ENCODE measurements around the gene DDX51. TPM values are rescaled to one million over a fixed set of nuclear protein-coding genes. Genes with fewer than 3 reads are reported as not detected.
"Not testable (repeated sequence)": the region's sequence is repeated elsewhere in the genome, so short reads cannot be mapped to it uniquely, and the experiment has no call there.

Gene DDX51
- total RNA-seq, 1 experiment from 2014 or later, result 13.2 TPM

DNA sequence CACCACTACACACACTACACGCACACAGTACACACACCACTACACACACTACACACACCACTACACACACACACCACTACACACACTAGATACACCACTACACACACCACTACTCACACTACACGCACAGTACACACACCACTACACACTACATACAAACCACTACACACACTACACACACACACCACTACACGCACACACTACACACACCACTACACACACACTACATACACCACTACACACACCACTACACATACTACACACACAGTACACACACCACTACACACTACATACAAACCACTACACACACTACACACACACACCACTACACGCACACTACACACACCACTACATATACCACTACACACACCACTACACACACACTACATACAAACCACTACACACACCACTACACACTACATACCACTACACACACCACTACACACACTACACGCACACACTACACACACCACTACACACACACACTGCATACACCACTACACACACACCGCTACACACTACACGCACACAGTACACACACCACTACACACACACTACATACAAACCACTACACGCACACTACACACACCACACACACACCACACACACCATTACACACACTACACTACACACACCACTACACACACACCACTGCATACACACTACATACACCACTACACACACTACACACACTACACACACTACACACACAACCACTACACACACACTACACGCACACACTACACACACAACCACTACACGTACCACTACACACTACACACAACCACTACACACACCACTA is 11.9 kb upstream of the DDX51 start:
- no peak for DNase-seq (ENCODE audit: extremely low read depth, low read depth)

DNA sequence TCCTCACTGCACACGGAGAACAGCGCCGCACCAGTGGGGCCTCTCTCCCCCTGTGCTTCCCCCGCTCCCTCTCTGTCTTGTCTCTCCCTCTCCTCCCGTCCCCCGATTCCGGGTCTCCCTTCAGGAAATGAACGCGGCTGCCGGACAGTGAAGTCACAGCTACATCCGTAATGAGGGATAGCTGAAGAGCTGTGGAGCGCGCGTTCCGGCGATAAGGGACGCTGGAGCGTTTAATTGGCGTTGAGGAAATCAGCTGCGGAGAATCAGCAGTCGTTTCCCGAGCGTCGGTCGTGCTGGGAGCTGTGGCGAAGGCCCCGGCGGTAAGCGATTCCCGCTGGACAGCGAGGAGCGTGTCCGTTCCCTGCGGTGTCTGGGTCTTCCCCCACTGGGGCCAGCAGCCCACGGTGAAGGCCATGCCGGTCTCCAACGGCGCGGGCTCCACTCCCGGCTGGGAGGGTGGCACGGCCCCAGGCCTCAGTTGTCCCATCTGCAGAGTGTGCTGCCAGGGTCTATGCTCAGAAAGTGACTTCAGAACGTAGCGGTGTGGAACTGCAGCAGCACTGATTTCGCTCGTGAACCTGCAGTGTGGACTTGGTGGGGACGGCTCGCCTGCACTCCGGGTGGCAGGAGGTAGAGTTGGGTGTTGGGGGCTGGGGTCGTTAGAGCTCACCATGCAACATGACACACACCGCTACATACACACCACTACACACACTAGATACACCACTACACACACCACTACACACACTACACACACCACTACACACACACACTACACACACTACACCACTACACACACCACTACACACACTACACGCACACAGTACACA is 11.0 kb upstream of the DDX51 start:
- no peak for DNase-seq (ENCODE audit: extremely low read depth, low read depth)

DNA sequence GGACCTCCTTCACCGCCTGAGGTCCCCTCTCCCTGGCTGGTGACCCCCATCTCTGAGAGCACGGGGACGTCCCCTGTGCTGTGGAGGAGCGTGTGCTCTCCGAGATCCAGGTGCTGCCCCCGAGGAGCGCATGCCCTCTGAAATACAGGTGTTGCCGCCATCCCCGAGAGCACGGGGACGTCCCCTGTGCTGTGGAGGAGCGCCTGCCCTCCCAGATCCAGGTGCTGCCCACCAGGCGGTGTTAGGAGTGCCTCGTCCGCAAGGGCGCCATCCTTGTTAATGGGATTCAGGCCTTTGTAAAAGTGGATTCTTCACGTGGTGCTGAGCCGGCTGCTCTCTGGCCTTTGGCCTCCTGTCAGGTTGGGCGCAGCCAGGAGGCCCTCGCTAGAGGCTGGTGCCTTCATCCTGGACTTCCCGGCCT is 10.2 kb upstream of the DDX51 start:
- DNase-seq (ENCODE audit: extremely low read depth, low read depth), result no peak

DNA sequence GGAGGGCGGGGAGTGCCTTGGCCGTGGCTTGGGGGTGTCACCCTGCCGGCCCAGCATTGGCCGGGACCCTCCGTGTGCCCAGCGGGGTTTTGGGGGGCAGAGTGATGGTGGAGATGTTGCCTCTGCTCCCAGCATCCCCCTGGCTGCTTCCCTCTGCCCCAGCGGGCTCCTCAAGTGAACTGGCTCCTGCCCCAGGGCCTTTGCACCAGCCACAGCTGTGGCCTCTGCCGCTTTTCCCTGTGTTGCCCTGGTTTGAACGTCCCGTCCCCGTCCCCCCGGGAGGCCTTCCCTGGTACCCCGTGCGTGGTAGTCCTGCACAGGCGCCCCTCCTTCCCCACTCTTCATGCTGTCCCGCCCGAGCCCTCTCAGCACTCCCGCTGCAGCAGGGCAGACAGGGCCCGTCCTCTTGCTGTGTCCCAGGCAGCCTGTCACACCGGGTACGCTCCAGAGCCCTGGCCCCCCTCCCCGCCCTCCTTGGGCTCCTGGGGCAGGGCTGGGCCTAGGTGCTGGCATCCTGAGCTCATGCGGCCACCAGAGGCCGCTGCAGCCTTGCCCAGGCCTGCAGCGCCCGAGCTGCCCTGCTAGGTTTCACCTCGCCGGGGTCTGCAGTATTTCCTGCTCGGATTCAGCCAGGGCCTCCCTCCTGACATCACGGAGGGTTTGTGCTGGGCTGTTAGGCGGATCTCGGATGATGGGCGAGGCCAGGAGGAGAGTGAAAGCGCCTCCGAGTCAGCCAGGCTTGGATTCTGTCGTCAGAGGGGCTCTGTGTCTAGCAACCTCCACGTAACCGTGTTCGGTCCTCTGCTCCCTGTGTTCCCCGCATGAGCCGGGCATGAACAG is 9.6 kb upstream of the DDX51 start:
- DNase-seq (ENCODE audit: extremely low read depth, low read depth), result peak; percentile 67

DNA sequence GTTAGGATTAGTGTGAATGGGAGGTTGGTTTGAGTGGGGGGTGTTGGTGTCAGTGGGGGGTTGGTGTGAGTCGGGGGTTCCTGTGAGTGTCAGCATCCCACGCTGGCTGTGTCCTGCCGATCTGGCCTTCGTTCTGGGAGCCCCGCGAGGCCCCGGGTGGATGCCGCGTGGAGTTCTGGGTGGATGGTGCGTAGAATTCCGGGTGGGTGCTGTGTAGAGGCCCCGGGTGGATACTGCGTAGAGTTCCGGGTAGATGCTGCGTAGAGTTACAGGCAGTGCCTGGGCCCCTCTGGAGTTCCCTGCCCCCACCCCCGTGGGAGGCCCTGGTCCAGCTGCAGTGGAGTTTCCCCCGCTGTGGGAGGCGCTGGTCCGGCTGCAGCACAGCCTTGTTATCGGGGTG is 8.8 kb upstream of the DDX51 start:
- DNase-seq (ENCODE audit: extremely low read depth, low read depth), result no peak

DNA sequence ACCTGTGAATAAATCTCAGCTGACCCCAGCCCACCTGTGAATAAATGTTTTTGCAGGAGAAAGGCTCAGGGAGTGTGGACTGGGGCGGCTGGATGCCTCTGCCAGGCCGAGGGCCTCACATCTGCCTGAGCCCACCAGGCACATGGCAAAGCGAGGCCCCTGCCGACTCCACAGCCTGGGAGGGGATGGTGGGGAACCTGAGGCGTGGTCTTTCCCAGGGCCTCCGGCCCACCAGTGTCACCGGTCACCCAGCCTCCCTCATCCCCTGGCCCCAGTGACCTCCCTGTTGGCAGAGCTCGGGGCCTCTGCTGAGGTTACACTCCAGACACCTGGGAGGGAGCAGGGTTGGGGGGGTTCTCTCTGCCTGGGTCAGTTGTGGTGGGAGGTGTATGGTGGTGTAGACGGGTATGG is 8.3 kb upstream of the DDX51 start:
- no peak for DNase-seq (ENCODE audit: extremely low read depth, low read depth)

DNA sequence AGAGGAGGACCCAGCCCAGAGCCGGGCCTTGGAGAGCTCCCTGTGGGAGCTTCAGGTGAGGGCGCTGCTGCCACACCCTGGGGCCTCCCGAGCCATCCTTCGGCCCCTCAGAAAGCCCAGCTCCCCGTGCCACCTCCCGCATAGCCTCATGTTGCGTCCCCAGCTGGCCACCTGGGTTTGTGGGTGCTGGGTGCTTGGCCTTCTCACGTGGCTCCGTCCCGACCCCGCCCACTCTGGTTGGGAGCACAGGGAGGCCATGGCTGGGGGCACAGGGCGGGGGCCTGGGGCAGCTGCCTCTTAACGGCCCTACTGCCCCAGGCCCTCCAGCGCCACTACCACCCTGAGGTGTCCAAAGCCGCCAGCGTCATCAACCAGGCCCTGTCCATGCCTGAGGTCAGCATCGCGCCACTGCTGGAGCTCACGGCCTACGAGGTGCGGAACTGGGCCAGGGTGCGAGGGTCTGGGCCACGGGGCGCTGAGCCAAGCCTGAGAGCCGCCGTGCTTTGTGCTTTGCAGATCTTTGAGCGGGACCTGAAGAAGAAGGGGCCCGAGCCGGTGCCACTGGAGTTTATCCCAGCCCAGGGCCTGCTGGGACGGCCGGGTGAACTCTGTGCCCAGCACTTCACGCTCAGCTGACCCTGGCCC is 7.8 kb upstream of the DDX51 start:
- DNase-seq (ENCODE audit: extremely low read depth, low read depth), result no peak

DNA sequence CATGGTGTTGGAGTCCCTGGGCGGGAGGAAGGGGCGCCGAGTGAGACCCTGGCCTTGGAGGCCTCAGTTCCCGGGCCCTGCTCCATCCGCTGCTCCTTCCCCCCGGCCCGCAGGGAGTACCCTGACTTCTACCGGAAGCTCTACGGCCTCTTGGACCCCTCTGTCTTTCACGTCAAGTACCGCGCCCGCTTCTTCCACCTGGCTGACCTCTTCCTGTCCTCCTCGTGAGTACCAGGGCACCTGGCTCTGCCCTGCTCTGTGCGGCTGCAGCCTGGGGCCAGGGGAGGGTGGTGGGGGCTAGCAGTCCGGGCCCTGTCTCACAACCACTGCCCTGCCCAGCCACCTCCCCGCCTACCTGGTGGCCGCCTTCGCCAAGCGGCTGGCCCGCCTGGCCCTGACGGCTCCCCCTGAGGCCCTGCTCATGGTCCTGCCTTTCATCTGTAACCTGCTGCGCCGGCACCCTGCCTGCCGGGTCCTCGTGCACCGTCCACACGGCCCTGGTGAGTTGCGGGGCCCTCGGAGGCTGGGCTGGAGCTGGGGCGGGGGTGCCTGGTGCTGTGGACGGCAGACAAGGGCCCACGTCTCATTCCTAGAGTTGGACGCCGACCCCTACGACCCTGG is 7.1 kb upstream of the DDX51 start:
- no peak for DNase-seq (ENCODE audit: extremely low read depth, low read depth)

DNA sequence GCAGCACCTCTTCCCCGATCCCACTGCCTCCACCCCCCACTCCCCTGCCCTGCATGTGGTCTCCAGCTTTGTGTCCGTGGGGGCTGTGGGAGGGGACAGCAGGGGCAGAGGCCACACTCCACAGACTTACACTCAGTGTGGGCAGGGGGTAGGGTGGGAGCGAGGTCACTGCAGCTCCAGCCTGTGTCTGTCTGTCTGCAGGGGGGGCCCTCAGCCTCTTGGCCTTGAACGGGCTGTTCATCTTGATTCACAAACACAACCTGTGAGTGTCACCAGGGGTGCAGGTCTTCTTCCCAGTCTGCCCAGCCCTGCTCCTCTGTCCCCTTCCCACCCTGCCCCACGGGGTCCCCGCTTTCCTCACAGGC is 6.6 kb upstream of the DDX51 start:
- DNase-seq (ENCODE audit: extremely low read depth, low read depth), result no peak

DNA sequence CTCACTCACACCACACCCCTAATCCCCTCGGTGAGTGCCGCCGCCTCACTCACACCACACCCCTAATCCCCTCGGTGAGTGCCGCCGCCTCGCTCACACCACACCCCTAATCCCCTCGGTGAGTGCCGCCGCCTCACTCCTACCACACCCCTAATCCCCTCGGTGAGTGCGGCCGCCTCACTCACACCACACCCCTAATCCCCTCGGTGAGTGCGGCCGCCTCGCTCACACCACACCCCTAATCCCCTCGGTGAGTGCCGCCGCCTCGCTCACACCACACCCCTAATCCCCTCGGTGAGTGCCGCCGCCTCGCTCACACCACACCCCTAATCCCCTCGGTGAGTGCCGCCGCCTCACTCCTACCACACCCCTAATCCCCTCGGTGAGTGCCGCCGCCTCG is 5.4 kb upstream of the DDX51 start:
- DNase-seq (ENCODE audit: extremely low read depth, low read depth), result not testable (repeated sequence)

DNA sequence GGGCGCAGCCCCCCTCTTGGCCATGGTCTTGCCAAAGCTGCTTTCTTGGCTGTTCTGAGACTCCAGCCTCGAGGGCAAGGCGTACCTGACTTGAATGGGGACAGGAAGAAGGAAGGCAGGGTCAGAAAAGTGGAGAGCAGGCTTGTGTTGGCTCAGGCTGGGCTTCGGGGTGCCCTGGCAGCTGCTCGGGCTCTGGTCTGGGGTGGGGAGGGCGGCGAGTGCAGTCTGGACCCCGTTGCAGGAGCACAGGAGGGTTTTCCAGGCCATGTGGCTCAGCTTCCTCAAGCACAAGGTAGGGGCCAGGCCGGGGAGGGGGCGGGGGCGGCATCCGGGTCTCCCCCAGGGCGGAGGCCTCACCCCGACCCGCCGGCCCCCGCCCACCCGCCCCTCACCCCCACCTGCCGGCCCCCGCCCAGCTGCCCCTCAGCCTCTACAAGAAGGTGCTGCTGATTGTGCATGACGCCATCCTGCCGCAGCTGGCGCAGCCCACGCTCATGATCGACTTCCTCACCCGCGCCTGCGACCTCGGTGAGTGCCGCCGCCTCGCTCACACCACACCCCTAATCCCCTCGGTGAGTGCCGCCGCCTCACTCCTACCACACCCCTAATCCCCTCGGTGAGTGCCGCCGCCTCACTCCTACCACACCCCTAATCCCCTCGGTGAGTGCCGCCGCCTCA is 4.4 kb upstream of the DDX51 start:
- no peak for DNase-seq (ENCODE audit: extremely low read depth, low read depth)

DNA sequence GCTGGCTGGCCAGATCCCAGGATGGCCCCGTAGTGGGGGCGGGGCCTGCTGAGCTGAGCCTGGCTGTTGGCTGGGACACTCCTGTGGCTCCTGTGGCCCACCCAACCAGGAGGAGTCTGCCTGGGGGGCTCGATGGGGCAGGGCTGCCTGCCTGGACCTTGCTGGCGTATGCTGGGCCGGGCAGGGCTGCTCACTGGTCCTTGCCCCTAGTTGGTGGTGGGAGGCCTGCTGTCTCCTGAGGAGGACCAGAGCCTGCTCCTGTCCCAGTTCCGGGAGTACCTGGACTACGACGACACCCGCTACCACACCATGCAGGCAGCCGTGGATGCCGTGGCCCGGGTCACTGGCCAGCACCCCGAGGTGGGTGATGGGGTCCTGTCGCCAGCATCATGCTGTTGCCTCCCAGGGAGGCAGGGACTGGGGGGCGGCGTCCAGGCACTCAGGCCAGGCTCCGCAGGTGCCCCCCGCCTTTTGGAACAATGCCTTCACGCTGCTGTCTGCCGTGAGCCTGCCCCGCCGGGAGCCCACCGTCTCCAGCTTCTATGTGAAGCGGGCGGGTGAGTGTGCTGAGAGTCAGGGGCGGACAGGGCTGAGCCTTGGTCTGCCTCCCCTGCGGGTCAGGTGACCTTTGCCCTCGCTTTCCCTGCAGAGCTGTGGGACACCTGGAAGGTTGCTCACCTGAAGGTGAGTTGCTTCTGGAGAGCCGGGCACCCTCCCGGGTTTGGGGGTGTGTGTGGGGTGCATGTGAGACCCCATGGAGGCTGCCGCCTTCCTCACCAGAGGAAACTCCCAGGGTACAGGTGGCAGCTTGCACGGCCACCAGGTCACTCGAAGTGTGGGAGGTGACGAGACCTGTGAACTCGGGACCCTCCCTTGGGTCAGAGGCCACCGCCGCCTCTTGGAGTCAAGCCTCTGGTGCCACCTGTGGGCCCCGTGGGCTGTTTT is 3.6 kb upstream of the DDX51 start:
- DNase-seq (ENCODE audit: extremely low read depth, low read depth), result no peak

DNA sequence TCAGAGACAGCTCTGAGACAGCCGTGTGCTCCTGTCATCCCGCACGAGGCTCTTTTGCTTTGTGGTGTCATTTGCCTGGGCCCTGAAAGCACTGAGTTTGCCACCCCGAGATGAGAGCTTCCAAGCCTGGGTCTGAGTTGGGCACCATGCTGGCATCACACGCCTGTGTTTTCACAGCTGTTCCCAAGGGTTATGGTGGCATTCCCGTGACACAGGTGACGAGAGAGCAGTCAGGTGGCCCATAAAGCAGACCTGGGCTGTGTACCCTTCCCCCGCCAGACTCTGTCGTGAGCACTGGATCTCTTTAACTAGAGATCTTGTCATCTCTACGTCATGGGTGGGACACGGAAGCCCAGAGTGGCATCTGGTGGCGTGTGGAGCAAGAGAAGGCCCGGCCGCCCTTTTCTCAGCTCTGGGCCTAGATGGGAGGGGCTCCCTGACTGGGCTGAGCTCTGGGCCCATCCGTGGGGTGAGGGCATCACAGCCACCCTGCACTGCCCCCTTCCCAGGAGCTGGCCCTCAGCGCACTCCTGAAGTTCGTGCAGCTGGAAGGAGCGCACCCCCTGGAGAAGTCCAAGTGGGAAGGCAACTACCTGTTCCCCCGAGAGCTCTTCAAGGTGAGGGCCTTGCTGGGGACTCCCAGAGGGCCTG is 2.8 kb upstream of the DDX51 start:
- DNase-seq (ENCODE audit: extremely low read depth, low read depth), result no peak

DNA sequence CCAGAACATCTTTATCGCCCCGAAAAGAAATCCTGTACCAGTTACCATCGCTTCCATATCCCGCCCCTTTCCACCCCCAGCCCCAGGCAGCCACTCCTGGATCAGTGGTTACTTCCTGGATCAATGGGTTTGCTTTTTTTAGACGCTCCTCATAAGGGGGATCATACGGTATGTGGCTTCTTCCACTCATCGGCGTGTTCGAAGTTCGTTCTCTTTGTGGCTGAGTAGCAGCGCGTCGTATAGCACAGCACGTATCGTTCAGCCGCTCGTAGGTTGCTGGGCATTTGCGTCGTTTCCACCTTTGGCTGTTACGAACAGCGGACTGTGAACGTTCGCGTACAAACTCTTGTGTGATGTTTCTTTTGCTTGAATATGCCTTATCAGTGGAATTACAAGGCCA is 2.0 kb upstream of the DDX51 start:
- DNase-seq (ENCODE audit: extremely low read depth, low read depth), result no peak

DNA sequence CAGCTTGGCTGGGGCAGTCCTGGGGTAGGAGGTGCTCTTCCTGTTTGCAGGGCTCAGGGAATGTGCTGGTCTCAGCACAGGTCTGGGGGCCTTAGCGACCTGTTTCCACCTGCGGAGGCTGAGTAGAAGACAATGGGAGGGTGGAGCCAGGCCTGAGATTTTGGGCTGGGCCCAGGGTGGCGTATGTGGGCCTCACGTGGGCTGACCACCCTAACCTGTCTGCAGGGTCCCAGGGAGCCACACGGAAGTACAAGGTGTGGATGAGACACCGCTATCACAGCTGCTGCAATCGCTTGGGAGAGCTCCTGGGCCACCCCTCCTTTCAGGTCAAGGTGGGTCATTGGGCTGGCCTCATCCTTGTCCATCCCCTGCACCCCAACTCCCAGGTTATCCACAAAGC is 1.2 kb upstream of the DDX51 start:
- no peak for DNase-seq (ENCODE audit: extremely low read depth, low read depth)

DNA sequence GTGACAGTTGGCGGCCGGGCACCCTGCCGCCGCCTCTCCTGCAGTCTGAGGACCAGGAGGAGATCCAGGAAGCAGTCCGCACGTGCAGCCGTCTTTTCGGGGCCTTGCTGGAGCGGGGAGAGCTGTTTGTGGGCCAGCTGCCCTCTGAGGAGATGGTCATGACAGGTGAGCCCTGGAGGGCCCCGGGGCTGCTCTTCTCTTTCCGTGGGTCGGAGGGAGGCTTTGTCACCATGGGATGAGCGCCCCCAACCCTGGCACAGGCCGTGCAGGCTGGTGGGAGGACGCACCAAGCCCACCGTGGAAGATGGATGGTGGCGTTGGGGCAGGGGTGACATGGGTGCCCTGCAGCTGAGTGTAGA is 670 bp upstream of the DDX51 start:
- DNase-seq (ENCODE audit: extremely low read depth, low read depth), result no peak

DNA sequence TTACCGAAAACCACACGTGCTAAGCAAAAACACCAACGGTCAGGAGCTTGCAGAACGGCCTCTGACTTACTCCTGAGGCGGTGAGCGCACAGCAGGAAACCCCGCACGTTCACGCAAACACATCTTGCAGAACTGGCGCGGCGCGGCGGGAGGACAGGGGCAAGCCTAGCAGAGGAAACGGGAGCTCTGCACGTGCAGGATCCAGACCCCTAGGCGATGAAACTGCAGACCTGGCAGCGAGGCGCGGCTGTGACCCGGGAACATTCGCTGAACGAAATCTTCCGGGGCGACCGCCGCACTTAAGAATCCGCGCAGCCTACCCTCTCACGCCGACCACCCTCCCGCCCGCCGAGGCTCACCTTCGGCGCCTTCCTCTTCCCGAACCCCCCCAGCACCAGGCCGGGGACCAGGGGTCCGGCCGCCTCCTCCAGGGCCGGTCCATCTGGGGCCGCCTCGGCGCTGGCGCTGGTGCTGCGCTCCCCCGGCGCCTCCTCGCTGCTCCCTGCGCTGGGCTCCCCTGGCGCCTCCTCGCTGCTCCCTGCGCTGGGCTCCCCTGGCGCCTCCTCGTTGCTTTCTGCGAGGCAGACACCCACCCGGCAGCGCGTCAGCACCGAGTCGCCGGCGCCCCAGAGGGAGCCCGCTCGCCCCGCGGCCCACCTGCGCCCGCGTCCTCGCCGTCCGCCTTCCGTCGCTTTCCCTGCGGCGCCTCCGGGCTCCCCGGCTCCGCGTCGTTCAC is 615 bp downstream of the DDX51 start:
- no peak for DNase-seq (ENCODE audit: extremely low read depth, low read depth)
